Omental fat pad (tissue), 4 donors: ENCODE measurements around the gene GAS6. TPM values are rescaled to one million over a fixed set of nuclear protein-coding genes. Genes with fewer than 3 reads are reported as not detected.
A peak's percentile ranks its signal among the peaks of the same experiment; 100 is the strongest.

Experiments
- ATAC-seq: fragments of 150-250 bp; one replicate; pipeline ENCODE4 v1.9.1; 2016; ENCODE audit warnings: mild to moderate bottlenecking, moderate library complexity; ENCODE audit not compliant: low FRiP score
- DNase-seq: peaks from one replicate; pipeline ENCODE4 v3.0.0-alpha.2; 2019; ENCODE audit warnings: low spot score
- CTCF ChIP-seq, 3 donors: fragments of 450-650 bp; IDR thresholded peaks; one replicate each; pipeline ENCODE4 v1.5.1; 2016 to 2017; ENCODE audit warnings: antibody characterized with exemption in 3 of 3, mild to moderate bottlenecking in 3 of 3, moderate library complexity in 2 of 3
- total RNA-seq, 4 donors: library from RNA; depleted of rRNA; stranded (reverse); fragments of >200 nt; gene quantifications; one replicate each; pipeline ENCODE4 v1.1.0, GENCODE V29; 2016

Gene GAS6
- total RNA-seq, 4 donors from 2014 or later = 129 to 207 (median 164) TPM

GRCh38 chr13:113855012-113855921 is 8.6 kb downstream of the GAS6 start:
- ATAC-seq (no peak), DNase-seq (no peak)
- TF ChIP-seq CTCF (IDR thresholded peaks at IDR 0.05) = no peak

- DNase-seq = peak; percentile 19
Observed at GRCh38 chr13:113854238-113855011, 9.5 kb downstream of the GAS6 start.

GRCh38 chr13:113853518-113854237 is 10.2 kb downstream of the GAS6 start:
- DNase-seq = peak; percentile 20
- ATAC-seq = no peak
- TF ChIP-seq CTCF (IDR thresholded peaks at IDR 0.05) = no peak

More at GRCh38 chr13:113854238-113855011, 9.5 kb downstream of the GAS6 start:
- TF ChIP-seq CTCF (IDR thresholded peaks at IDR 0.05) = no peak
- ATAC-seq = no peak

- TF ChIP-seq CTCF (IDR thresholded peaks at IDR 0.05) = no peak
- no peak for ATAC-seq
- peak; percentile 20 for DNase-seq
Observed at GRCh38 chr13:113852536-113853517, 11.0 kb downstream of the GAS6 start.

GRCh38 chr13:113851826-113852535 is 11.9 kb downstream of the GAS6 start:
- ATAC-seq = no peak
- peak; percentile 16 for DNase-seq
- no peak for TF ChIP-seq CTCF (IDR thresholded peaks at IDR 0.05)
